Measurements from ENCODE around the gene TTC39B.
"Not testable (repeated sequence)": the region's sequence is repeated elsewhere in the genome, so short reads cannot be mapped to it uniquely, and the experiment has no call there.

TTC39B gene

DNA sequence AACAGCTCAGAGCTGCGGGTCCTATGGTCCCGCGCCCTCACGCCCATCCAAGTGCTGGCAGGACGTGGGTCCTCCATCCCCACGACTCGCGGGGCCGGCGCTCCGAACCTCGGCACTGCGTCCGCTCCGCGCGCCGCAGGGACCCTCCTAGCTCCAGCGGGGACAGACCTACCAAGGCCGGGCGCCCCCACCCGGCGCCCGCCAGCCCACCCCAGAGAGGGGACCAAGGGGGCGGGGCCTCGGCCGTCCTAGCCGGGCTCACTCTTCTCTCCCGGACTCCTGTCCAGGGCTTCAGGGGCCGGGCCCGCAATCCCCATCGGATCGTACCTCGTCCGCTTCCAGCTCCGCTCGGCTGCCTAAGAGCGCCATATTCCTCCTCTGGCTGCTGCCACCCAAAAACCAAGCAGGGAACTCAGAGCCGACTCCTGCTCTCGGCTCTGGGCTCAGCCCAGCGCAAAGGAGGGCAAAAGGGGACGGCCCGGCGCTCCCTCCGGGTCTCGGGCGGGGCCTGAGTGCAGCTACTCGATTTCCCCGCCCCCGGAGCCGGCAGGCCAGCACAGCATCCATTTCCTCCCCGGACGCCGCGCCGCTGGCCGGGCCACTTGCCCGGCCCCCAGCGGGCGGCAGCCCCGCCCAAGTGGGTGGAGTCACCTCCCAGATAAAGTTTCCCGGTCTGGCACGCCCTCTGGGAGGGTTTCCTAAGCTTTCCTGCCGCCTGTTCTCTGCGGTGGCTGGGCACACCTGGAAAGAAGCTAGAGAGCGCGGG, at the start of gene TTC39B:
Gene TTC39B, minus strand, starts transcription at position 460 of the 766 bp plus-strand sequence. Its CDS starts 91 bp downstream, at position 369.
- peaks cover 49% of the 10 kb centered on the region for H3K4me1 Mint-ChIP-seq (ENCODE audit: low read depth)
- H3K4me3 Mint-ChIP-seq: peak within 1 kb of the TSS; percentile 98
- H3K27me3 Mint-ChIP-seq (ENCODE audit: low read depth): no peaks in the 10 kb centered on the region
- peak within 1 kb of the TSS; percentile 95 for H3K27ac Mint-ChIP-seq
- H3K9me3 Mint-ChIP-seq: no peaks in the 10 kb centered on the region
- H3K36me3 Mint-ChIP-seq (ENCODE audit: low read depth): peaks cover 23% of the 10 kb centered on the region

DNA sequence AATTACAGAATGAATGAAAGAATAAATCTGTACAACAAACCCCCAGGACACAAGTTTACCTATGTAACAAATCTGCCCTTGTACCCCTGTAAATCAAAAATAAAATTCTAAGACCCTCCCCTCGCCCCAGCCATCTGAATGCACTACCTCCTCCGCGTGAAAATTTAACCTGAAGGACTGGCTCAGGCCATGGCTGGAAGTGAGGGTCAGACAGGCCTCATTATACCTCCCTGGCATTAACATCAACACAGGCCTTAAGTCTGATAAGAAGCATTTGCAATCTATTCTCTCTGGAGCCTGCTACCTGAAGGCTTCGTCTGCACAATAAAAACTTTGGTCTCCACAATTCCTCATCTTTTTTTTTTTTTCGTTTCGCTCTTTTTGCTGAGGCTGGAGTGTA, 48.7 kb upstream of the TTC39B start:
- Mint-ChIP-seq H3K4me3 (no peak overlapping the region), H3K4me1 (ENCODE audit: low read depth) (peaks cover 18% of the 10 kb centered on the region), H3K27me3 (ENCODE audit: low read depth) (no peaks in the 10 kb centered on the region), H3K9me3 (no peaks in the 10 kb centered on the region), H3K36me3 (ENCODE audit: low read depth) (no peaks in the 10 kb centered on the region), H3K27ac (no peak overlapping the region)

DNA sequence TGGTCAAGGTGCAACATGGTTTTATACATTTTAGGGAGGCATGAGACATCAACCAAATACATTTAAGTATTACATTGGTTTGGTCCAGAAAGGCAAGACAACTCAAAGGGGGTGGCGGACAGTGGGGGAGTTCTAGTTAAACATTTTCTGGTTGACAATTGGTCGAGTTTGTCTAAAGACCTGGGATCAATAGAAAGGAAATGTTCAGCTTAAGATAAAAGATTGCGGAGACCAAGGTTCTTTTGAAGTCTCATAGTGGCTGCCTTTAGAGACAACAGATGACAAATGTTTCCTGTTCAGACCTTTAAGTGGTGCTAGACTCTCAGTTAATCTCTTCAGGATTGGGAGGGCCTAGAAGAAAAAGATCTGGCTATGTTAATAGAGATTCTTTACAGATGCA, 47.7 kb upstream of the TTC39B start:
- no peaks in the 10 kb centered on the region for H3K9me3 Mint-ChIP-seq
- H3K4me1 Mint-ChIP-seq (ENCODE audit: low read depth): peaks cover 18% of the 10 kb centered on the region
- peak overlapping the region; percentile 26 for H3K27ac Mint-ChIP-seq
- H3K27me3 Mint-ChIP-seq (ENCODE audit: low read depth): no peaks in the 10 kb centered on the region
- H3K36me3 Mint-ChIP-seq (ENCODE audit: low read depth): no peaks in the 10 kb centered on the region
- H3K4me3 Mint-ChIP-seq: no peak overlapping the region

DNA sequence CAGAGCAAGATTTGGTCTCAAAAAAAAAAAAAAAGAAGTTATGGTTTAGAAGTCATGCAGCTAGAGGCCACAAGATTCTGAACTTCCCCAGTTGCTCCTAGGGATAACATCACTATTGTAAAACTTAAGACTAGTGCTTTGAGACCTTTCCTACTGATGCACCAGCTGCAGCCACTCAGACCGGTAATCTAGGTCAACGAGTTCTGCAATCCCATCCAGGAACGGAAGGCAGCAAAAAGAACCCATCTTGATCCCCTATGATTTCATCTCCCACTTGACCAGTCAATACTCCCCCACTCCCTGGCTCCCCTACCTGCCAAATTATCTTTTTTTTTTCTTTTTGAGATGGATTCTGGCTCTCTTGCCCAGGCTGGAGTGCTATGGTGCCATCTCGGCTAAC, 46.9 kb upstream of the TTC39B start:
- Mint-ChIP-seq H3K36me3 (ENCODE audit: low read depth) (no peaks in the 10 kb centered on the region), H3K9me3 (no peaks in the 10 kb centered on the region), H3K27me3 (ENCODE audit: low read depth) (no peaks in the 10 kb centered on the region), H3K4me3 (no peak overlapping the region), H3K4me1 (ENCODE audit: low read depth) (peaks cover 18% of the 10 kb centered on the region), H3K27ac (no peak overlapping the region)

DNA sequence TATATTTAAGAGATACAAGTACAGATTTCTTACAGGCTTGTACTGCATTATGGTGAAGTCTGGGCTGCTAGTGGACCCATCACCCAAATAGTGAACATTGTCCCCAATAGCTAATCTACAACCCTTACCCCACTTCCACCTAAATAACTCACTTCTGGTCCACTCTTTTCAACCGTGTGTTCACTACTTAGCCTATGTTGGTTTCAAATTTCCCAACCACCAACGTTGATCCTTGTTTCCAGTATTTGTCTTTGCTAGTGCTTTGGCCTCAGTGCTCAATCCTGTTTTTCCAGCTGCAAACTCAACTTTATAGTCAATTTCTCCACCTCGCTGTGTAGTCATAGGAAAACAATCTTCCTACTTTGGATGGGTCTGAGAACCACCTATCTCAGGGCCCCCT, 45.3 kb upstream of the TTC39B start:
- H3K4me3 Mint-ChIP-seq: no peak overlapping the region
- no peaks in the 10 kb centered on the region for H3K36me3 Mint-ChIP-seq (ENCODE audit: low read depth)
- peaks cover 16% of the 10 kb centered on the region for H3K4me1 Mint-ChIP-seq (ENCODE audit: low read depth)
- no peaks in the 10 kb centered on the region for H3K9me3 Mint-ChIP-seq
- H3K27ac Mint-ChIP-seq: no peak overlapping the region
- H3K27me3 Mint-ChIP-seq (ENCODE audit: low read depth): no peaks in the 10 kb centered on the region

DNA sequence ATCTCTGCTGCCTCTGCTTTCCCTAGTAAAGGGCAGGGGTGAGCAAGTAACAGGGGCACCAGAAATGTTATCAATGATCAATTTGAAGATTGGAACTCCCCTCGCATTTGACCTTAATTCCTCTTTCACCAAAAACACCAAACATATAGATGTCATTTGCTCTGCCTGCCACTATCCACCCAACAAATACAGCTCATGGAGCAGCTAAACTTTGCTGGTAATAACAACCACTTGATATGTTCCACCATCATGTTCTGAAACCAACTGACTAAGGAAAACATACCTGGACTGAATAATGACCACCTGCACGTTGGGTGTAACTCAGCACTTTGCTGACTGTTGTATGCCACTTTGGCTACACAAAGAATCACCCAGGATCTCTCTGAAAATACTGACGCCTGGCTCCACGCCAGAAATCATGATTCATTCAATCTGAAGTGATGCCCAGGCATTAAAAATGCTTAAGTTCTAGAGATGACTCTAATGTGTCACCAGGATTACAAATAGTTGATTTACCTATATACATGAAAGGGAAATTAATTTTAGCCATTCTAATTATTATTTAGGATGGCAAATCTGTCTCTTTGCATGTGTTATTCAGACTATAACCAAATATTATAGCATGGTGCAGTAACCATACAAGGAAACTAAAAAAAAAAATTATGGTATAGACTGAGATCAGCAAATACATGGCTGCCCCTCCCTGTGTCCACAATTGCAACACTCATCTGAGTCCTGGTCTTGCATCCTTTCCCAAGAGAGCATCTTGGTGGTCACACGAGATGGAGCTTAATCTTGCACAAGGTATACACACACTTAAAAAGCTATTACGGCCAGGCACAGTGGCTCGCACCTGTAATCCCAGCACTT, 43.1 kb upstream of the TTC39B start:
- Mint-ChIP-seq H3K4me1 (ENCODE audit: low read depth) (peaks cover 12% of the 10 kb centered on the region), H3K27me3 (ENCODE audit: low read depth) (no peaks in the 10 kb centered on the region), H3K4me3 (no peak overlapping the region), H3K36me3 (ENCODE audit: low read depth) (no peaks in the 10 kb centered on the region), H3K9me3 (no peaks in the 10 kb centered on the region), H3K27ac (no peak overlapping the region)

DNA sequence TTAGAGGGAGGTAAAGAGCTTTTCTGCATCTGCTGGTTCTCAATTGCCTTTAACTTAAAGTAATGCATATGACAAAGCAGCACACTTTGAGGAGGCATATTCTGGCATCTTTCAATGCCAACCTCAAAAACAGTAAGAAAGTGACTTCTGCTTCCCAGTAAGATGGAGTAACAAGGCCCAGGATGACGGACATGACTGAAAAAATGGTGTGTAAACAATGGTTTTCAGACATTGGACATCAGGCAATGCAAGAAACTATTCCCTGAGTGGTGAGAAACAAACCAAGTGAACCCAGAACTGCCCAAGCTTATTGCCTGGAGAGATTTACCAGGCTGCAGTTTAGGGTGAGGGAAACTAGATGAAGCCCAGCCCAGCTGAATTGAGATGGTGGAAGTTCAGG, 39.8 kb upstream of the TTC39B start:
- peaks cover 4% of the 10 kb centered on the region for H3K9me3 Mint-ChIP-seq
- H3K27ac Mint-ChIP-seq: no peak overlapping the region
- H3K36me3 Mint-ChIP-seq (ENCODE audit: low read depth): no peaks in the 10 kb centered on the region
- no peak overlapping the region for H3K4me3 Mint-ChIP-seq
- peaks cover 4% of the 10 kb centered on the region for H3K4me1 Mint-ChIP-seq (ENCODE audit: low read depth)
- no peaks in the 10 kb centered on the region for H3K27me3 Mint-ChIP-seq (ENCODE audit: low read depth)

DNA sequence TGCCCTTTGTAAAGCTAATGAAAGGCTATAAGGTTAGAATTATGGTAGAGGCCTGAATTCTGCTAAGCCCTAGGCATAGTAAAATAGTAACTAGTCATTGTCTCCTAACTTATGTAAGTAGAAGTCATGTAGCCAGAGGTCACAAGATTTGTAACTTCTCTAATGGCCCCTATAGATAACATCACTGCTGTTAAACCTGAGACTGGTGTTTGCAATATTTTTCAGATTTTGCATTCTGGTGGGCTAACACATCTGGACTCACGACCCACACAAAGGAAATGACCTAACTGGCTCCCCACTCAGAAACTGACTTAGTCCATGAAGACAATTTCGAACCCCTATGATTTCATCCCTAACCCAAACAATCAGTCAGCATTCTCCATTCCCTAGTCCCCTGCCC, 37.2 kb upstream of the TTC39B start:
- Mint-ChIP-seq H3K4me3 (no peak overlapping the region), H3K27me3 (ENCODE audit: low read depth) (no peaks in the 10 kb centered on the region), H3K36me3 (ENCODE audit: low read depth) (no peaks in the 10 kb centered on the region), H3K27ac (no peak overlapping the region), H3K4me1 (ENCODE audit: low read depth) (no peaks in the 10 kb centered on the region), H3K9me3 (peaks cover 6% of the 10 kb centered on the region)

DNA sequence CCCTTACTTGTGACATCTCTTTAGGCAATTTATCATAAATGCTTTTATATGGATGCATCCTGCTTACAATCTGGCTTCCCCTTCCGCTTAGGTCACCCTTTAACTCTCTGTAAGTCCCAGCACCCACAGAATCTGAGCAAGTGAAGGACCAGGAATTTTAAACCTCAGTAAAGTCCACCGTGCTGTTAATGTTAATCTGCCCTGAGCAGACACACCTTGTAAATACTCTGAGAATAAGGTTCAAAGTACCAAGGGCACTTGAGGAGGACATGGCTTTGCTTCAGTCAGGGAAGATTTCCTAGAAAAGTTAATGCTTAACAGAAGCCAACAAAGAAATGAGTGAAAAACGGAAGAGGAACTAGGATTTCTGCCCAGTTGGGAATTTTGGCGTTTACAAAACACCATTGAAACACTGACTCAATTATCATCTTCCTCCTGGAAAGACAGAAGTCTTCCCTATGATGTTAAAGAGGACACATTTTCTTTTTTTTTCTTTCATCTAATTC, 26.4 kb upstream of the TTC39B start:
- Mint-ChIP-seq H3K36me3 (ENCODE audit: low read depth) (no peaks in the 10 kb centered on the region), H3K27ac (no peak overlapping the region), H3K9me3 (no peaks in the 10 kb centered on the region), H3K4me1 (ENCODE audit: low read depth) (no peaks in the 10 kb centered on the region), H3K4me3 (no peak overlapping the region), H3K27me3 (ENCODE audit: low read depth) (peaks cover 13% of the 10 kb centered on the region)

DNA sequence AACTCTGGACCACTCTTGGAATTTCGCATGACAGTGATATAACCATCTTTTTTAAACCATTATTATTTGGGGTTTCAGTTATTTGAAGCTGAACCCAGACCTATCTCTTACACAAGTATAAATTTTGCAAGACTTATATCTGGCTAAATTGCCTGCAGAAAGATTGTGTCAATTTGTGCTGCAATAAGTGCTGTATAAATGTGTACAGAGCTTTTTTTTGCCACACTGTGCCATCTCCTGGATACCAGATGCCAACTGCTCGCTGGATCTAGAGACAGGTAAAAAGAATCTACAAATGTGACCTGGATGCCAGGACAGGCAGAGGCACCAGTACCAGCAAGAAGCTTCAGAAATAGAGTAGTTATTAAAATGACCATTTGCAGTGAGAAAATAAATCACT, 25.9 kb upstream of the TTC39B start:
- Mint-ChIP-seq H3K4me1 (ENCODE audit: low read depth) (no peaks in the 10 kb centered on the region), H3K36me3 (ENCODE audit: low read depth) (no peaks in the 10 kb centered on the region), H3K27ac (no peak overlapping the region), H3K9me3 (no peaks in the 10 kb centered on the region), H3K4me3 (no peak overlapping the region), H3K27me3 (ENCODE audit: low read depth) (peaks cover 13% of the 10 kb centered on the region)

DNA sequence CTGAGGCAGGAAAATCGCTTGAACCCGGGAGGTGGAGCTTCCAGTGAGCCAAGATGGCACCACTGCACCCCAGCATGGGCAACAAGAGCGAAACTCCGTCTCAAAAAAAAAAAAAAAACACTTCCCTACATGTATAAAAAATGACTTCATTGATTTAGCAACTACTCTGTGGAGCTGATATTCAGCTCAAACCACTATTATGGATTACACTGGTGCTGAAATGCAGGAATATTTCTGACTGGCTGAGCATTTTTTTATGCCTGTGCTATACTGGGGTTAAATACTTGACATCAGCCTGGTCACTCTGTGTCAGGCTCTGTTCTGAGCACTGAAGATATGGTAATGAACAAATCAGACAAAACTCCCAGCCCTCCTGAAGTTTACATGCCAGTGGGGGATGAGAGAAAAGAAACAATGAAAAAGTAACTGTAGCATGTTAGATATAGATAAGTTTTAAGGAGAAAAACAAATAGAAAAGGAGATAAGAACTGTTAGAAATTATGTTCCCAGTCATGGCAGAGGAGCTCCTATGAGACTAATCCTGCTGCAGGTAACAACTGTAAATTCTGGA, 22.6 kb upstream of the TTC39B start:
- Mint-ChIP-seq H3K4me3 (no peak overlapping the region), H3K4me1 (ENCODE audit: low read depth) (no peaks in the 10 kb centered on the region), H3K27ac (no peak overlapping the region), H3K9me3 (peaks cover 1% of the 10 kb centered on the region), H3K36me3 (ENCODE audit: low read depth) (no peaks in the 10 kb centered on the region), H3K27me3 (ENCODE audit: low read depth) (peaks cover 10% of the 10 kb centered on the region)

DNA sequence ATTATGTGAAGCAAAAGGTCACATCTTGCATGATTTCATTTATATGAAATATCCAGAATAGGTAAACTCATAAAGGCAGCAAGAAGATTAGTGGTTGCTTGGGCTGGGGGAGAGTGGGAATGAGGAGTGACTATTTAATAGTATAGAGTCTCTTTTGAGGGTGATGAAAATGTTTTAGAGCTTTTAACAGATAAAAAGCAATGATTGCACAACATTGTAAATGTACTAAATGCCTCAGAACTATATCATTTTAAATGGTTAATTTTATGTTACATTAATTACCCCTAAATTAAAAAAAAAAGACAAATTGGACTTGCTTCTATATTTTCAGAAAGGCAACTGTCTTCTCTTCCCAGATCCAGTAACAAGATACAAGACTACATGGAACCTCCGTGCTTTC, 21.9 kb upstream of the TTC39B start:
- no peak overlapping the region for H3K4me3 Mint-ChIP-seq
- H3K27me3 Mint-ChIP-seq (ENCODE audit: low read depth): peaks cover 11% of the 10 kb centered on the region
- peaks cover 7% of the 10 kb centered on the region for H3K9me3 Mint-ChIP-seq
- no peaks in the 10 kb centered on the region for H3K36me3 Mint-ChIP-seq (ENCODE audit: low read depth)
- no peaks in the 10 kb centered on the region for H3K4me1 Mint-ChIP-seq (ENCODE audit: low read depth)
- no peak overlapping the region for H3K27ac Mint-ChIP-seq

DNA sequence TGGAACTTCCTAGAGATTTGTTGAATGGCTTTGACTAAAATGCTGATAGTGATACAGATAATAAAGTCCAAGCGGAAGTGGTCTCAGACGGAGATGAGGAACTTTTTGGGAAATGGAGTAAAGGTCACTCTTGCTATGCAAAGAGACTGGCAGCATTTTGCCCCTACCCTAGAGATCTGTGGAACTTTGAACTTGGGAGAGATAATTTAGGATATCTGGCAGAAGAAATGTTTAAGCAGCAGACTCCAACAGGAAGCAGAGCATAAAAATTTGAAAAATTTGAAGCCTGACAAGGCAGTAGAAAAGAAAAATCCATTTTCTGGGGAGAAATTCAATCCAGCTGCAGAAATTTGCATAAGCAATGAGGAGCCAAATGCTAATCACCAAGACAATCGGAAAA, 15.7 kb upstream of the TTC39B start:
- not testable (repeated sequence) for H3K4me1 Mint-ChIP-seq (ENCODE audit: low read depth); H3K27ac Mint-ChIP-seq; H3K36me3 Mint-ChIP-seq (ENCODE audit: low read depth); H3K27me3 Mint-ChIP-seq (ENCODE audit: low read depth); H3K4me3 Mint-ChIP-seq
- H3K9me3 Mint-ChIP-seq: peaks cover 19% of the 10 kb centered on the region

DNA sequence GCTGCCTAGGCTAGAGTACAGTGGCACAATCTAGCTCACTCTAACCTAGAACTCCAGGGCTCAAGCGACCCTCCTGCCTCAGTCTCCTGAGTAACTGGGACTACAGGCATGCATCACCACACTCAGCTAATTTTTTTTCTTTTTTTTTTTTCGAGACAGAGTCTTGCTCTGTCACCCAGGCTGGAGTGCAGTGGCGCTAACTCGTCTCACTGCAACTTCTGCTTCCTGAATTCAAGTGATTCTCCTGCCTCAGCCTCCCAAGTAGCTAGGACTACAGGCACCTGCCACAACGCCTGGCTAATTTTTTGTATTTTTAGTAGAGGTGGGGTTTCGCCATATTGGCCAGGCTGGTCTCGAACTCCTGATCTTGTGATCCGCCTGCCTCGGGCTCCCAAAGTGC, 12.6 kb upstream of the TTC39B start:
- H3K27me3 Mint-ChIP-seq (ENCODE audit: low read depth); H3K27ac Mint-ChIP-seq; H3K36me3 Mint-ChIP-seq (ENCODE audit: low read depth); H3K4me3 Mint-ChIP-seq; H3K4me1 Mint-ChIP-seq (ENCODE audit: low read depth): not testable (repeated sequence)
- H3K9me3 Mint-ChIP-seq: peaks cover 19% of the 10 kb centered on the region

DNA sequence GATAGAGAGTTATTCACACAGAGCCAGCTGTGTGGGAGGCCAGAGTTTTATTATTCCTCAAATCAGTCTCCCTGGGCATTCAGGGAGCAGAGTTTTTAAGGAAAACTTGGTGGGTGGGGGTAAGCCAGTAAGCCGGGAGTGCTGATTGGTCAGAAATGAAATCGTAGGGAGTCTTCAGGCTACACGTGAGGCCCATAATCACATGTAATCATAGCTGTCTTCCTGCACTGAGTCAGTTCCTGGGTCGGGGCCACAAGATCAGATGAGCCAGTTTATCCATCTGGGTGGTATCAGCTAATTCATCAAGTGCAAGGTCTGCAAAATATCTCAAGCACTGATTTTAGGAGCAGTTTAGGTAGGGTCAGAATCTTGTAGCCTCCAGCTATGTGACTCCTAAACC, 10.8 kb upstream of the TTC39B start:
- H3K27me3 Mint-ChIP-seq (ENCODE audit: low read depth): no peaks in the 10 kb centered on the region
- peaks cover 6% of the 10 kb centered on the region for H3K4me1 Mint-ChIP-seq (ENCODE audit: low read depth)
- H3K4me3 Mint-ChIP-seq: no peak overlapping the region
- H3K9me3 Mint-ChIP-seq: peaks cover 16% of the 10 kb centered on the region
- H3K27ac Mint-ChIP-seq: no peak overlapping the region
- H3K36me3 Mint-ChIP-seq (ENCODE audit: low read depth): peaks cover 3% of the 10 kb centered on the region
